ENCODE measurements around the gene STARD10. TPM values are rescaled to one million over a fixed set of nuclear protein-coding genes. Genes with fewer than 3 reads are reported as not detected.

Gene STARD10
- total RNA-seq, 2 experiments from 2014 or later, result 7.8 to 8.0 TPM

- peaks cover 36% of the 10 kb centered on the region for H3K4me1 Mint-ChIP-seq
- POLR2A ChIA-PET, result interaction anchor here (0.6 to 1.5 kb wide), 4 partner anchors 10 to 67 kb away, joined by 3 to 4 read pairs (median 3); no protein-coding TSS in a partner anchor
- ATAC-seq (ENCODE audit: low read depth) (no peak), DNase-seq (no peak)
- no peak overlapping the region for H3K27ac Mint-ChIP-seq
- no peak overlapping the region for H3K4me3 Mint-ChIP-seq
- H3K27me3 Mint-ChIP-seq, result no peaks in the 10 kb centered on the region
- H3K36me3 Mint-ChIP-seq, result peaks cover 2% of the 10 kb centered on the region
- H3K9me3 Mint-ChIP-seq, result no peaks in the 10 kb centered on the region
Observed at GRCh38 chr11:72745925-72746550, 47.8 kb downstream of the STARD10 start.

GRCh38 chr11:72745511-72745910, 48.3 kb downstream of the STARD10 start:
- Mint-ChIP-seq H3K4me1 (peaks cover 37% of the 10 kb centered on the region), H3K27me3 (no peaks in the 10 kb centered on the region), H3K4me3 (no peak overlapping the region), H3K36me3 (peaks cover 2% of the 10 kb centered on the region), H3K9me3 (no peaks in the 10 kb centered on the region), H3K27ac (no peak overlapping the region)
- POLR2A ChIA-PET, result no interaction called here
- DNase-seq (no peak), ATAC-seq (ENCODE audit: low read depth) (no peak)

GRCh38 chr11:72744474-72744873, 49.4 kb downstream of the STARD10 start:
- DNase-seq (no peak), ATAC-seq (ENCODE audit: low read depth) (no peak)
- no peaks in the 10 kb centered on the region for H3K9me3 Mint-ChIP-seq
- peak overlapping the region; percentile 64 for H3K27ac Mint-ChIP-seq
- POLR2A ChIA-PET, result no interaction called here
- H3K36me3 Mint-ChIP-seq, result no peaks in the 10 kb centered on the region
- H3K4me3 Mint-ChIP-seq, result no peak overlapping the region
- H3K27me3 Mint-ChIP-seq, result no peaks in the 10 kb centered on the region
- H3K4me1 Mint-ChIP-seq, result peaks cover 43% of the 10 kb centered on the region

- DNase-seq, result no peak
- ATAC-seq (ENCODE audit: low read depth), result peak; percentile 16
- no peaks in the 10 kb centered on the region for H3K27me3 Mint-ChIP-seq
- POLR2A ChIA-PET, result no interaction called here
- no peaks in the 10 kb centered on the region for H3K9me3 Mint-ChIP-seq
- H3K4me3 Mint-ChIP-seq, result no peak overlapping the region
- H3K36me3 Mint-ChIP-seq, result no peaks in the 10 kb centered on the region
- peak overlapping the region; percentile 64 for H3K27ac Mint-ChIP-seq
- H3K4me1 Mint-ChIP-seq, result peaks cover 46% of the 10 kb centered on the region
Observed at GRCh38 chr11:72743321-72744221, 50.3 kb downstream of the STARD10 start.

GRCh38 chr11:72742513-72743320, 51.1 kb downstream of the STARD10 start:
- DNase-seq, result no peak
- POLR2A ChIA-PET, result no interaction called here
- Mint-ChIP-seq H3K9me3 (no peaks in the 10 kb centered on the region), H3K27me3 (no peaks in the 10 kb centered on the region), H3K27ac (peak overlapping the region; percentile 46), H3K4me1 (peaks cover 52% of the 10 kb centered on the region), H3K36me3 (no peaks in the 10 kb centered on the region), H3K4me3 (no peak overlapping the region)
- no peak for ATAC-seq (ENCODE audit: low read depth)

- POLR2A ChIA-PET, result interaction anchor here (1.0 kb wide), 1 partner anchor 71 kb away, joined by 3 read pairs; no protein-coding TSS in a partner anchor
- H3K4me3 Mint-ChIP-seq, result no peak overlapping the region
- H3K36me3 Mint-ChIP-seq, result no peaks in the 10 kb centered on the region
- no peak for DNase-seq
- peak overlapping the region; percentile 46 for H3K27ac Mint-ChIP-seq
- H3K4me1 Mint-ChIP-seq, result peaks cover 58% of the 10 kb centered on the region
- H3K9me3 Mint-ChIP-seq, result no peaks in the 10 kb centered on the region
- H3K27me3 Mint-ChIP-seq, result no peaks in the 10 kb centered on the region
- no peak for ATAC-seq (ENCODE audit: low read depth)
Observed at GRCh38 chr11:72741849-72742512, 51.9 kb downstream of the STARD10 start.

GRCh38 chr11:72741429-72741833, 52.4 kb downstream of the STARD10 start:
- POLR2A ChIA-PET, result interaction anchor here (1.0 to 1.5 kb wide), 2 partner anchors 29 to 72 kb away, joined by 3 to 5 read pairs; no protein-coding TSS in a partner anchor
- Mint-ChIP-seq H3K4me3 (peak overlapping the region; percentile 12), H3K9me3 (no peaks in the 10 kb centered on the region), H3K36me3 (peaks cover 1% of the 10 kb centered on the region), H3K27ac (peak overlapping the region; percentile 77), H3K27me3 (no peaks in the 10 kb centered on the region), H3K4me1 (peaks cover 63% of the 10 kb centered on the region)
- ATAC-seq (ENCODE audit: low read depth) (no peak), DNase-seq (no peak)

GRCh38 chr11:72740562-72741428, 53.1 kb downstream of the STARD10 start:
- POLR2A ChIA-PET, result interaction anchor here (0.9 to 1.5 kb wide), 4 partner anchors 10 to 72 kb away, joined by 3 to 5 read pairs (median 4); no protein-coding TSS in a partner anchor
- no peak for ATAC-seq (ENCODE audit: low read depth)
- H3K4me3 Mint-ChIP-seq, result peak overlapping the region; percentile 21
- peaks cover 1% of the 10 kb centered on the region for H3K36me3 Mint-ChIP-seq
- no peaks in the 10 kb centered on the region for H3K9me3 Mint-ChIP-seq
- peaks cover 66% of the 10 kb centered on the region for H3K4me1 Mint-ChIP-seq
- H3K27me3 Mint-ChIP-seq, result no peaks in the 10 kb centered on the region
- peak overlapping the region; percentile 77 for H3K27ac Mint-ChIP-seq
- DNase-seq, result no peak

GRCh38 chr11:72740060-72740424, 53.8 kb downstream of the STARD10 start:
- peaks cover 66% of the 10 kb centered on the region for H3K4me1 Mint-ChIP-seq
- peak overlapping the region; percentile 77 for H3K27ac Mint-ChIP-seq
- ATAC-seq (ENCODE audit: low read depth) (no peak), DNase-seq (no peak)
- H3K4me3 Mint-ChIP-seq, result peak overlapping the region; percentile 9
- peaks cover 1% of the 10 kb centered on the region for H3K36me3 Mint-ChIP-seq
- no peaks in the 10 kb centered on the region for H3K27me3 Mint-ChIP-seq
- no peaks in the 10 kb centered on the region for H3K9me3 Mint-ChIP-seq
- POLR2A ChIA-PET, result interaction anchor here (0.9 to 1.5 kb wide), 3 partner anchors 11 to 73 kb away, joined by 3 to 5 read pairs (median 4); no protein-coding TSS in a partner anchor

- no peaks in the 10 kb centered on the region for H3K9me3 Mint-ChIP-seq
- peaks cover 63% of the 10 kb centered on the region for H3K4me1 Mint-ChIP-seq
- H3K27ac Mint-ChIP-seq, result peak overlapping the region; percentile 77
- H3K36me3 Mint-ChIP-seq, result peaks cover 1% of the 10 kb centered on the region
- H3K27me3 Mint-ChIP-seq, result no peaks in the 10 kb centered on the region
- DNase-seq, result no peak
- POLR2A ChIA-PET, result interaction anchor here (0.9 to 1.3 kb wide), 2 partner anchors 11 to 74 kb away, joined by 3 to 4 read pairs; no protein-coding TSS in a partner anchor
- no peak for ATAC-seq (ENCODE audit: low read depth)
- H3K4me3 Mint-ChIP-seq, result peak overlapping the region; percentile 11
Observed at GRCh38 chr11:72739240-72740059, 54.4 kb downstream of the STARD10 start.

Data from activated naive CD8-positive, alpha-beta T cell treated with anti-CD3 and anti-CD28 coated beads, Interleukin-2, amount 10 ng/mL, durations not matched to agents 7 days and 5 days (primary cell).